GM23338 (cell line): Measurements from ENCODE around the gene CEP70. TPM values are rescaled to one million over a fixed set of nuclear protein-coding genes. Genes with fewer than 3 reads are reported as not detected.

Experiments used
- ATAC-seq: fragments of 200-7000 bp; cut with Tn5 transposase; 3 replicates; pipeline ENCODE4 v1.9.1; 2020
- DNase-seq: peaks from one replicate; pipeline ENCODE4 v3.0.0-alpha.2; 2015; ENCODE audit warnings: low spot score
- H2AFZ ChIP-seq: fragments of 200-600 bp; sonication (generic); 2 replicates; pipeline ENCODE4 v1.8.0; 2016; ENCODE audit warnings: antibody characterized with exemption, mild to moderate bottlenecking, moderate library complexity
- H3F3A ChIP-seq: fragments of 200-600 bp; sonication (generic); replicated peaks from 2 replicates; pipeline ENCODE4 v1.8.0; 2017; ENCODE audit warnings: antibody characterized with exemption, mixed run types, low read depth
- H3K27ac ChIP-seq: fragments of 200-600 bp; sonication (generic); 2 replicates; pipeline ENCODE4 v1.6.1; 2016; ENCODE audit warnings: low read depth
- H3K27me3 ChIP-seq: fragments of 200-600 bp; sonication (generic); 2 replicates; pipeline ENCODE4 v1.8.0; 2016; ENCODE audit warnings: mild to moderate bottlenecking, mixed run types, moderate library complexity; ENCODE audit not compliant: insufficient read depth
- H3K36me3 ChIP-seq: fragments of 200-600 bp; sonication (generic); 2 replicates; pipeline ENCODE4 v1.8.0; 2016; ENCODE audit warnings: mild to moderate bottlenecking; ENCODE audit not compliant: insufficient read depth
- H3K4me1 ChIP-seq: fragments of 200-600 bp; sonication (generic); 2 replicates; pipeline ENCODE4 v1.8.0; 2016; ENCODE audit warnings: mild to moderate bottlenecking, moderate library complexity; ENCODE audit not compliant: insufficient read depth
- H3K4me2 ChIP-seq: fragments of 200-600 bp; sonication (generic); 2 replicates; pipeline ENCODE4 v1.7.1; 2017; ENCODE audit warnings: mixed run types
- H3K4me3 ChIP-seq: fragments of 200-600 bp; sonication (generic); 2 replicates; pipeline ENCODE4 v1.6.1; 2016; ENCODE audit warnings: mixed run types
- H3K79me2 ChIP-seq: fragments of 200-600 bp; sonication (generic); replicated peaks from 2 replicates; pipeline ENCODE4 v1.8.0; 2017; ENCODE audit warnings: mild to moderate bottlenecking; ENCODE audit not compliant: insufficient read depth
- H3K9me2 ChIP-seq: fragments of 200-600 bp; sonication (generic); 2 replicates; pipeline ENCODE4 v1.8.0; 2017; ENCODE audit not compliant: insufficient read depth
- H4K20me1 ChIP-seq: fragments of 200-600 bp; sonication (generic); replicated peaks from 2 replicates; pipeline ENCODE4 v1.8.0; 2017; ENCODE audit warnings: mild to moderate bottlenecking; ENCODE audit not compliant: insufficient read depth
- H3K27ac Mint-ChIP-seq: 2 replicates; pipeline ENCODE4 v1.8.0; 2020; ENCODE audit warnings: inconsistent platforms, mild to moderate bottlenecking, moderate library complexity, mixed read lengths
- H3K27me3 Mint-ChIP-seq: 3 replicates; pipeline ENCODE4 v1.8.0; 2022; ENCODE audit warnings: low read depth, mild to moderate bottlenecking, moderate library complexity, mixed read lengths, inconsistent platforms; ENCODE audit not compliant: insufficient read depth, poor library complexity
- H3K36me3 Mint-ChIP-seq: 3 replicates; pipeline ENCODE4 v1.8.0; 2021; ENCODE audit warnings: low read depth, mild to moderate bottlenecking, inconsistent platforms, moderate library complexity, mixed read lengths
- H3K4me1 Mint-ChIP-seq: 3 replicates; pipeline ENCODE4 v1.8.0; 2020; ENCODE audit warnings: mild to moderate bottlenecking, inconsistent platforms, mixed read lengths
- H3K4me3 Mint-ChIP-seq: 3 replicates; pipeline ENCODE4 v1.8.0; 2021; ENCODE audit warnings: moderate library complexity, mild to moderate bottlenecking, inconsistent platforms, mixed read lengths
- H3K9me3 Mint-ChIP-seq: 3 replicates; pipeline ENCODE4 v1.8.0; 2020; ENCODE audit warnings: moderate library complexity, mild to moderate bottlenecking, inconsistent platforms, mixed read lengths
- CREB1 ChIP-seq: fragments of 250-450 bp; sonication (Bioruptor Pico); IDR thresholded peaks from 2 replicates; pipeline ENCODE4 v1.5.0; 2020; ENCODE audit warnings: low read depth, mild to moderate bottlenecking, moderate library complexity
- EZH2 ChIP-seq: fragments of 200-600 bp; sonication (generic); IDR thresholded peaks from one replicate; pipeline ENCODE4 v1.8.0; 2017; ENCODE audit warnings: antibody characterized with exemption, mild to moderate bottlenecking, low read depth; ENCODE audit not compliant: unreplicated experiment
- REST ChIP-seq: IDR thresholded peaks from one replicate; pipeline ENCODE4 v1.6.1; 2018; ENCODE audit warnings: antibody characterized with exemption; ENCODE audit not compliant: unreplicated experiment
- STAT1 ChIP-seq: IDR thresholded peaks from one replicate; pipeline ENCODE4 v1.6.1; 2016; ENCODE audit warnings: antibody characterized with exemption; ENCODE audit not compliant: unreplicated experiment
- ZNF114 ChIP-seq: fragments of 250-450 bp; sonication (Bioruptor Pico); IDR thresholded peaks from 2 replicates; pipeline ENCODE4 v1.5.0; 2020; ENCODE audit warnings: mild to moderate bottlenecking, moderate library complexity
- ZNF331 ChIP-seq: fragments of 250-450 bp; sonication (Bioruptor Pico); IDR thresholded peaks from 2 replicates; pipeline ENCODE4 v1.5.0; 2020; ENCODE audit warnings: low read depth, mild to moderate bottlenecking, moderate library complexity
- ZNF462 ChIP-seq: fragments of 250-450 bp; sonication (Bioruptor Pico); IDR thresholded peaks from 2 replicates; pipeline ENCODE4 v1.5.0; 2020; ENCODE audit warnings: mild to moderate bottlenecking, moderate library complexity
- polyA plus RNA-seq: library from polyadenylated mRNA; unstranded; fragments of >200 nt; fragmentation: Nextera tagmentation; extraction: Ambion mirVana; gene quantifications from 2 replicates; pipeline ENCODE4 v1.2.1, GENCODE V29; 2016
- total RNA-seq: library from RNA; depleted of rRNA; stranded (reverse); fragments of >200 nt; shearing (Covaris generic); gene quantifications from 2 replicates; pipeline ENCODE4 v1.2.3, GENCODE V29; 2014

Gene CEP70
- total and polyA plus RNA-seq, 2 experiments from 2014 or later: 28.8 to 31.4 TPM

- Histone ChIP-seq H3K4me3 (no peak overlapping the region), H3K4me2 (no peak overlapping the region), H3K36me3 (no peaks in the 10 kb centered on the region), H3K27me3 (no peaks in the 10 kb centered on the region), H4K20me1 (no peaks in the 10 kb centered on the region), H3F3A (no peaks in the 10 kb centered on the region), H3K4me1 (peaks cover 8% of the 10 kb centered on the region; the same call in 1 of the 2 replicates), H3K27ac (no peak overlapping the region), H3K79me2 (peaks cover 17% of the 10 kb centered on the region; the same call in 1 of the 2 replicates), H3K9me2 (no peaks in the 10 kb centered on the region), H2AFZ (no peak overlapping the region)
- H3K27ac Mint-ChIP-seq: no peak overlapping the region
- H3K36me3 Mint-ChIP-seq: peaks cover 5% of the 10 kb centered on the region; the same call in 2 of the 3 replicates
- H3K9me3 Mint-ChIP-seq: no peaks in the 10 kb centered on the region
- TF ChIP-seq STAT1 (no peak), ZNF331 (no peak), REST (no peak), ZNF462 (CRISPR knock-in tag) (no peak), ZNF114 (no peak), CREB1 (CRISPR knock-in tag) (no peak), EZH2 (no peak)
- DNase-seq: no peak
- H3K4me1 Mint-ChIP-seq: no peaks in the 10 kb centered on the region; the same call in 2 of the 3 replicates
- no peak overlapping the region for H3K4me3 Mint-ChIP-seq
- peaks cover 4% of the 10 kb centered on the region for H3K27me3 Mint-ChIP-seq
- ATAC-seq: no peak
Observed at GRCh38 chr3:138588445-138588844, 5.6 kb downstream of the CEP70 start.
